ENCODE data around the gene UBTFL1. TPM values are rescaled to one million over a fixed set of nuclear protein-coding genes. Genes with fewer than 3 reads are reported as not detected.
"Not testable (repeated sequence)": the region's sequence is repeated elsewhere in the genome, so short reads cannot be mapped to it uniquely, and the experiment has no call there.

Gene UBTFL1
- polyA plus RNA-seq (2013, experiment 1 of 2) = not detected
- polyA plus RNA-seq (2013, experiment 2 of 2) = not detected

GRCh38 chr11:90085650-90086049 lies at the start of gene UBTFL1:
UBTFL1 (plus strand) TSS chr11:90085950; CDS start chr11:90085950, 0 bp downstream.
- H3K36me3 ChIP-seq (ENCODE audit: control insufficient read depth in 1 of 2, insufficient read depth in 2 of 2, low read depth in 1 of 2, low read length in 2 of 2); H3K4me2 ChIP-seq (ENCODE audit: low read length, poor library complexity, severe bottlenecking); H3K79me1 ChIP-seq (replicated peaks; ENCODE audit: low read length, poor library complexity, severe bottlenecking); H2BK5ac ChIP-seq (ENCODE audit: low read depth, low read length, poor library complexity, severe bottlenecking); H3K14ac ChIP-seq (ENCODE audit: low read length in 2 of 2); H3K27me3 ChIP-seq (ENCODE audit: control insufficient read depth in 1 of 2, insufficient read depth in 1 of 2, low read length in 2 of 2); H2BK12ac ChIP-seq (ENCODE audit: low read length in 2 of 2); H4K8ac ChIP-seq (ENCODE audit: low read length); H3K4me1 ChIP-seq (ENCODE audit: control insufficient read depth, insufficient read depth, low read depth, low read length); H3K9me3 ChIP-seq (ENCODE audit: control insufficient read depth, low read length); H3K9ac ChIP-seq (ENCODE audit: low read length); H2BK120ac ChIP-seq (ENCODE audit: low read depth, low read length); DNase-seq; H3K4me3 ChIP-seq (ENCODE audit: insufficient read depth in 1 of 2, low read depth in 1 of 2, low read length in 2 of 2); H3K4ac ChIP-seq (ENCODE audit: low read depth in 1 of 2, low read length in 2 of 2); H4K91ac ChIP-seq (ENCODE audit: low read length); H3K23ac ChIP-seq (ENCODE audit: low read length in 2 of 2); H3K18ac ChIP-seq (ENCODE audit: low read depth in 1 of 2, low read length in 2 of 2); H2AFZ ChIP-seq (ENCODE audit: low read depth, low read length); H3K27ac ChIP-seq (ENCODE audit: low read length, poor library complexity, severe bottlenecking); H2AK5ac ChIP-seq (ENCODE audit: low read length, severe bottlenecking); H2BK15ac ChIP-seq (ENCODE audit: low read depth, poor library complexity, severe bottlenecking): not testable (repeated sequence)
- no CpG with 5 or more reads among the region's 3 CpGs for WGBS

- not testable (repeated sequence) for H2BK12ac ChIP-seq (ENCODE audit: low read length in 2 of 2); DNase-seq; H3K9ac ChIP-seq (ENCODE audit: low read length)
These were observed 34.0 kb upstream of the UBTFL1 start for GRCh38 chr11:90051591-90052209.

DNA sequence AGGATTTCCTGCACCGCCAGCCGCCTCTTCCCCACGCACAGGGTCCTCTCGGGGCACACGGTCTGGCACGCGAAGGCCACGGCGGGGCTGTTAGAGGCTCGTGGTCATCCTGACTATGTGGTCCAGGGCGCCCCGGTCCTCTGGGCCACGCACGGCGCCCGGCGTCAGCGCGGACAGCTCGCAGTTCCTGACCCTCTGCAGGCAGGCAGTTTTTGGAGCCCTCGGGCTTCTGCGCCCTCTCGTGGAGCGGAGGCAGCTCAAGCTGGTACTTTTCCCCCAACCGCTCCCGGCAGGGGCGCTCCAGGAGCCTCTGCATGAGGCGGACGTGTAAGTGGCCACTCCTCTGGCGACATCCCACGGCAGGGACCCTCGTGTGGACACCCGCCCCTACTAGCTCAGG lies 33.4 kb upstream of the UBTFL1 start:
- not testable (repeated sequence) for H2BK120ac ChIP-seq (ENCODE audit: low read depth, low read length); H2BK15ac ChIP-seq (ENCODE audit: low read depth, poor library complexity, severe bottlenecking); H4K8ac ChIP-seq (ENCODE audit: low read length); H3K27ac ChIP-seq (ENCODE audit: low read length, poor library complexity, severe bottlenecking); H2AK5ac ChIP-seq (ENCODE audit: low read length, severe bottlenecking); H2BK5ac ChIP-seq (ENCODE audit: low read depth, low read length, poor library complexity, severe bottlenecking); H4K91ac ChIP-seq (ENCODE audit: low read length); H3K9ac ChIP-seq (ENCODE audit: low read length); H3K4me3 ChIP-seq (ENCODE audit: insufficient read depth in 1 of 2, low read depth in 1 of 2, low read length in 2 of 2); H3K27me3 ChIP-seq (ENCODE audit: control insufficient read depth in 1 of 2, insufficient read depth in 1 of 2, low read length in 2 of 2); H3K4me1 ChIP-seq (ENCODE audit: control insufficient read depth, insufficient read depth, low read depth, low read length); H3K4ac ChIP-seq (ENCODE audit: low read depth in 1 of 2, low read length in 2 of 2); H2BK12ac ChIP-seq (ENCODE audit: low read length in 2 of 2); H3K9me3 ChIP-seq (ENCODE audit: control insufficient read depth, low read length); H3K79me1 ChIP-seq (replicated peaks; ENCODE audit: low read length, poor library complexity, severe bottlenecking); H3K36me3 ChIP-seq (ENCODE audit: control insufficient read depth in 1 of 2, insufficient read depth in 2 of 2, low read depth in 1 of 2, low read length in 2 of 2); H2AFZ ChIP-seq (ENCODE audit: low read depth, low read length); H3K14ac ChIP-seq (ENCODE audit: low read length in 2 of 2); DNase-seq; H3K4me2 ChIP-seq (ENCODE audit: low read length, poor library complexity, severe bottlenecking); H3K23ac ChIP-seq (ENCODE audit: low read length in 2 of 2); H3K18ac ChIP-seq (ENCODE audit: low read depth in 1 of 2, low read length in 2 of 2)
- WGBS = no CpG with 5 or more reads among the region's 33 CpGs

More at GRCh38 chr11:90051591-90052209, 34.0 kb upstream of the UBTFL1 start:
- H2AK5ac ChIP-seq (ENCODE audit: low read length, severe bottlenecking); H2BK15ac ChIP-seq (ENCODE audit: low read depth, poor library complexity, severe bottlenecking); H3K4me1 ChIP-seq (ENCODE audit: control insufficient read depth, insufficient read depth, low read depth, low read length); H3K4me3 ChIP-seq (ENCODE audit: insufficient read depth in 1 of 2, low read depth in 1 of 2, low read length in 2 of 2); H3K27ac ChIP-seq (ENCODE audit: low read length, poor library complexity, severe bottlenecking); H3K9me3 ChIP-seq (ENCODE audit: control insufficient read depth, low read length); H2AFZ ChIP-seq (ENCODE audit: low read depth, low read length); H4K91ac ChIP-seq (ENCODE audit: low read length); H3K79me1 ChIP-seq (replicated peaks; ENCODE audit: low read length, poor library complexity, severe bottlenecking); H3K36me3 ChIP-seq (ENCODE audit: control insufficient read depth in 1 of 2, insufficient read depth in 2 of 2, low read depth in 1 of 2, low read length in 2 of 2); H4K8ac ChIP-seq (ENCODE audit: low read length); H2BK120ac ChIP-seq (ENCODE audit: low read depth, low read length); H2BK5ac ChIP-seq (ENCODE audit: low read depth, low read length, poor library complexity, severe bottlenecking); H3K4me2 ChIP-seq (ENCODE audit: low read length, poor library complexity, severe bottlenecking); H3K18ac ChIP-seq (ENCODE audit: low read depth in 1 of 2, low read length in 2 of 2); H3K14ac ChIP-seq (ENCODE audit: low read length in 2 of 2); H3K27me3 ChIP-seq (ENCODE audit: control insufficient read depth in 1 of 2, insufficient read depth in 1 of 2, low read length in 2 of 2); H3K4ac ChIP-seq (ENCODE audit: low read depth in 1 of 2, low read length in 2 of 2); H3K23ac ChIP-seq (ENCODE audit: low read length in 2 of 2): not testable (repeated sequence)
- WGBS = 80% methylated on average over 13 of the region's 41 CpGs

- not testable (repeated sequence) for H3K4me2 ChIP-seq (ENCODE audit: low read length, poor library complexity, severe bottlenecking); H3K23ac ChIP-seq (ENCODE audit: low read length in 2 of 2); H2AFZ ChIP-seq (ENCODE audit: low read depth, low read length); H3K4me3 ChIP-seq (ENCODE audit: insufficient read depth in 1 of 2, low read depth in 1 of 2, low read length in 2 of 2); H3K4me1 ChIP-seq (ENCODE audit: control insufficient read depth, insufficient read depth, low read depth, low read length); H3K9me3 ChIP-seq (ENCODE audit: control insufficient read depth, low read length); H2BK12ac ChIP-seq (ENCODE audit: low read length in 2 of 2); H3K79me1 ChIP-seq (replicated peaks; ENCODE audit: low read length, poor library complexity, severe bottlenecking); H3K36me3 ChIP-seq (ENCODE audit: control insufficient read depth in 1 of 2, insufficient read depth in 2 of 2, low read depth in 1 of 2, low read length in 2 of 2); H3K14ac ChIP-seq (ENCODE audit: low read length in 2 of 2); H2BK5ac ChIP-seq (ENCODE audit: low read depth, low read length, poor library complexity, severe bottlenecking); H3K4ac ChIP-seq (ENCODE audit: low read depth in 1 of 2, low read length in 2 of 2); H3K9ac ChIP-seq (ENCODE audit: low read length); H3K27ac ChIP-seq (ENCODE audit: low read length, poor library complexity, severe bottlenecking); H4K91ac ChIP-seq (ENCODE audit: low read length); H3K18ac ChIP-seq (ENCODE audit: low read depth in 1 of 2, low read length in 2 of 2); DNase-seq; H2BK15ac ChIP-seq (ENCODE audit: low read depth, poor library complexity, severe bottlenecking); H3K27me3 ChIP-seq (ENCODE audit: control insufficient read depth in 1 of 2, insufficient read depth in 1 of 2, low read length in 2 of 2); H2AK5ac ChIP-seq (ENCODE audit: low read length, severe bottlenecking); H2BK120ac ChIP-seq (ENCODE audit: low read depth, low read length); H4K8ac ChIP-seq (ENCODE audit: low read length)
- no CpG with 5 or more reads among the region's 28 CpGs for WGBS
These were observed 32.2 kb upstream of the UBTFL1 start for GRCh38 chr11:90053545-90053944.

All from mesenchymal stem cell (in vitro differentiated cells and primary cell).